Measurements from ENCODE around the gene TMC8. TPM values are rescaled to one million over a fixed set of nuclear protein-coding genes. Genes with fewer than 3 reads are reported as not detected.

Gene TMC8
- total and polyA plus RNA-seq, 3 experiments from 2014 or later, result 117 to 139 (median 126) TPM

GRCh38 chr17:78140169-78141051 lies 9.8 kb downstream of the TMC8 start:
- POLR2A ChIA-PET, result interaction anchor here (0.6 to 17.3 kb wide), 10 partner anchors 16 to 701 kb away, joined by 3 to 333 read pairs (median 6); partner anchors contain the start of genes TMC6, TMC8 and TNRC6C
- H3K36me3 Mint-ChIP-seq, result peaks cover 3 to 50% (median 7%) of the 10 kb centered on the region in 3 donors
- peak overlapping the region; percentile 87 to 95 (median 92) for H3K27ac Mint-ChIP-seq
- H3K4me3 ChIP-seq (ENCODE audit: low read length), result peak overlapping the region; percentile 12
- H3K9me3 Mint-ChIP-seq, result no peaks in the 10 kb centered on the region
- H3K27ac ChIP-seq (ENCODE audit: low read depth, low read length), result peak overlapping the region; percentile 54
- H3K36me3 ChIP-seq (ENCODE audit: insufficient read depth, low read length), result peaks cover 29% of the 10 kb centered on the region
- peak overlapping the region; percentile 32 to 82 (median 64) for H3K4me3 Mint-ChIP-seq
- DNase-seq, result peak; percentile 92 to 95 (median 94)
- H3K27me3 ChIP-seq (ENCODE audit: insufficient read depth, low read length, poor library complexity, severe bottlenecking), result no peaks in the 10 kb centered on the region
- H3K4me1 ChIP-seq (ENCODE audit: insufficient read depth, low read length), result peaks cover 76% of the 10 kb centered on the region
- H3K4me1 Mint-ChIP-seq, result peaks cover 46 to 84% (median 58%) of the 10 kb centered on the region in 3 donors
- CTCF ChIA-PET, result interaction anchor here (0.7 to 8.1 kb wide), 7 partner anchors 10 to 110 kb away, joined by 3 to 100 read pairs (median 12); partner anchors contain the start of genes TMC6 and TMC8
- H3K27me3 Mint-ChIP-seq, result no peaks in the 10 kb centered on the region
- H3K9me3 ChIP-seq (ENCODE audit: low read length), result no peaks in the 10 kb centered on the region

GRCh38 chr17:78141437-78142118 lies 11.0 kb downstream of the TMC8 start:
- H3K4me1 ChIP-seq (ENCODE audit: insufficient read depth, low read length), result peaks cover 66% of the 10 kb centered on the region
- H3K27me3 ChIP-seq (ENCODE audit: insufficient read depth, low read length, poor library complexity, severe bottlenecking), result no peaks in the 10 kb centered on the region
- Mint-ChIP-seq H3K4me3 (no peak overlapping the region), H3K27ac (peak overlapping the region in 4 of 8 donors; percentile 23 to 50 (median 30)), H3K36me3 (peaks cover 0 to 38% (median 2%) of the 10 kb centered on the region in 3 donors), H3K4me1 (peaks cover 37 to 73% (median 47%) of the 10 kb centered on the region in 3 donors), H3K9me3 (no peaks in the 10 kb centered on the region), H3K27me3 (no peaks in the 10 kb centered on the region)
- H3K4me3 ChIP-seq (ENCODE audit: low read length), result no peak overlapping the region
- DNase-seq, result no peak
- H3K27ac ChIP-seq (ENCODE audit: low read depth, low read length), result no peak overlapping the region
- H3K36me3 ChIP-seq (ENCODE audit: insufficient read depth, low read length), result peaks cover 18% of the 10 kb centered on the region
- ChIA-PET CTCF (interaction anchor here (0.7 to 0.8 kb wide), 2 partner anchors 11 to 29 kb away, joined by 3 to 4 read pairs; no protein-coding TSS in a partner anchor), POLR2A (interaction anchor here (0.6 to 17.3 kb wide), 3 partner anchors 17 to 973 kb away, joined by 3 to 333 read pairs (median 4); partner anchors contain the start of genes TMC6 and TMC8)
- no peaks in the 10 kb centered on the region for H3K9me3 ChIP-seq (ENCODE audit: low read length)

- Mint-ChIP-seq H3K27ac (peak overlapping the region in 3 of 8 donors; percentile 33 to 80 (median 50)), H3K27me3 (no peaks in the 10 kb centered on the region), H3K4me1 (peaks cover 30 to 66% (median 39%) of the 10 kb centered on the region in 3 donors), H3K4me3 (no peak overlapping the region), H3K9me3 (no peaks in the 10 kb centered on the region), H3K36me3 (peaks cover 0 to 31% (median under 1%) of the 10 kb centered on the region in 3 donors)
- Histone ChIP-seq H3K4me1 (ENCODE audit: insufficient read depth, low read length) (peaks cover 66% of the 10 kb centered on the region), H3K36me3 (ENCODE audit: insufficient read depth, low read length) (peaks cover 13% of the 10 kb centered on the region), H3K9me3 (ENCODE audit: low read length) (no peaks in the 10 kb centered on the region), H3K4me3 (ENCODE audit: low read length) (no peak overlapping the region), H3K27ac (ENCODE audit: low read depth, low read length) (no peak overlapping the region), H3K27me3 (ENCODE audit: insufficient read depth, low read length, poor library complexity, severe bottlenecking) (no peaks in the 10 kb centered on the region)
- ChIA-PET POLR2A (interaction anchor here (0.7 to 17.3 kb wide), 3 partner anchors 18 to 282 kb away, joined by 4 to 333 read pairs (median 4); partner anchors contain the start of genes TMC6 and TMC8), CTCF (interaction anchor here (0.7 to 0.8 kb wide), 3 partner anchors 10 to 34 kb away, joined by 3 to 4 read pairs (median 3); no protein-coding TSS in a partner anchor)
- no peak for DNase-seq
These were observed 11.7 kb downstream of the TMC8 start for GRCh38 chr17:78142119-78142861.

GRCh38 chr17:78143214-78144146 lies 12.9 kb downstream of the TMC8 start:
- Histone ChIP-seq H3K4me1 (ENCODE audit: insufficient read depth, low read length) (peaks cover 61% of the 10 kb centered on the region), H3K27me3 (ENCODE audit: insufficient read depth, low read length, poor library complexity, severe bottlenecking) (no peaks in the 10 kb centered on the region), H3K9me3 (ENCODE audit: low read length) (no peaks in the 10 kb centered on the region), H3K27ac (ENCODE audit: low read depth, low read length) (peak overlapping the region; percentile 51), H3K4me3 (ENCODE audit: low read length) (no peak overlapping the region), H3K36me3 (ENCODE audit: insufficient read depth, low read length) (peaks cover 13% of the 10 kb centered on the region)
- DNase-seq, result no peak
- Mint-ChIP-seq H3K4me3 (no peak overlapping the region), H3K36me3 (peaks cover 0 to 27% (median 0%) of the 10 kb centered on the region in 3 donors), H3K4me1 (peaks cover 26 to 56% (median 29%) of the 10 kb centered on the region in 3 donors), H3K9me3 (no peaks in the 10 kb centered on the region), H3K27me3 (no peaks in the 10 kb centered on the region), H3K27ac (peak overlapping the region in 3 of 8 donors; percentile 42 to 77 (median 67))
- CTCF ChIA-PET, result interaction anchor here (0.8 to 2.1 kb wide), 5 partner anchors 22 to 107 kb away, joined by 3 to 11 read pairs (median 3); no protein-coding TSS in a partner anchor
- POLR2A ChIA-PET, result interaction anchor here (0.9 to 17.3 kb wide), 2 partner anchors 19 to 33 kb away, joined by 6 to 333 read pairs; partner anchors contain the start of genes TMC6 and TMC8

GRCh38 chr17:78144147-78144719 lies 13.7 kb downstream of the TMC8 start:
- peaks cover 54% of the 10 kb centered on the region for H3K4me1 ChIP-seq (ENCODE audit: insufficient read depth, low read length)
- peaks cover 22 to 52% (median 22%) of the 10 kb centered on the region in 3 donors for H3K4me1 Mint-ChIP-seq
- H3K27ac ChIP-seq (ENCODE audit: low read depth, low read length), result peak overlapping the region; percentile 51
- H3K27ac Mint-ChIP-seq, result peak overlapping the region in 4 of 8 donors; percentile 12 to 77 (median 60)
- no peak overlapping the region for H3K4me3 ChIP-seq (ENCODE audit: low read length)
- H3K9me3 Mint-ChIP-seq, result no peaks in the 10 kb centered on the region
- no peaks in the 10 kb centered on the region for H3K27me3 Mint-ChIP-seq
- H3K4me3 Mint-ChIP-seq, result no peak overlapping the region
- peaks cover 0 to 24% (median 0%) of the 10 kb centered on the region in 3 donors for H3K36me3 Mint-ChIP-seq
- no peaks in the 10 kb centered on the region for H3K27me3 ChIP-seq (ENCODE audit: insufficient read depth, low read length, poor library complexity, severe bottlenecking)
- ChIA-PET POLR2A (interaction anchor here (1.3 to 17.3 kb wide), 2 partner anchors 10 to 20 kb away, joined by 4 to 333 read pairs; partner anchors contain the start of genes TMC6 and TMC8), CTCF (interaction anchor here (0.8 to 2.1 kb wide), 7 partner anchors 22 to 106 kb away, joined by 3 to 11 read pairs (median 3); partner anchors contain the start of gene TK1)
- DNase-seq, result no peak
- H3K9me3 ChIP-seq (ENCODE audit: low read length), result no peaks in the 10 kb centered on the region
- peaks cover 13% of the 10 kb centered on the region for H3K36me3 ChIP-seq (ENCODE audit: insufficient read depth, low read length)
